GM21737 (cell line): ENCODE results near the gene TBC1D12.
"Not testable (repeated sequence)": the region's sequence is repeated elsewhere in the genome, so short reads cannot be mapped to it uniquely, and the experiment has no call there.

Experiments used
- ATAC-seq: cut with Tn5 transposase; IDR thresholded peaks from one replicate; pipeline ENCODE4 v1.9.1; 2021; ENCODE audit warnings: mild to moderate bottlenecking, moderate library complexity; ENCODE audit not compliant: unreplicated experiment

Gene TBC1D12

DNA sequence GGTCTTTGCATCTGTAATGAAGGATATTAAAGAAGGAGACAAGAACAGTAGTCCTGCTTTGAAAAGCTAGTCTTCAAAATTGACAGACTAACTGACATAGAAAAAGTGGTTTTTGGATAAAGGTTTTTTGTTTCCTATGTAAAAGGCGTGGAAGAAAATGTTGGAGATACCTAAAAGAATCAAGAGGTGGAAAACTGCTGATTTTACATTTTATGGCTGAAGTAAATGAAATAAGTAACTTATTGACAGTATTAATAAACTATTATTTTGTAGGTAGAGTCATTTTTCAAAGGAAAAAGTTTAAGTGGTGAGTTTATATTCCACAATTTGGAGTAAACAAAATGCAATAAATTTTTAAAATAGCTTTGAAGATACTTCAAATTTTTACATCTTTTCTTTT, 130.7 kb downstream of the TBC1D12 start:
- no peak for ATAC-seq

DNA sequence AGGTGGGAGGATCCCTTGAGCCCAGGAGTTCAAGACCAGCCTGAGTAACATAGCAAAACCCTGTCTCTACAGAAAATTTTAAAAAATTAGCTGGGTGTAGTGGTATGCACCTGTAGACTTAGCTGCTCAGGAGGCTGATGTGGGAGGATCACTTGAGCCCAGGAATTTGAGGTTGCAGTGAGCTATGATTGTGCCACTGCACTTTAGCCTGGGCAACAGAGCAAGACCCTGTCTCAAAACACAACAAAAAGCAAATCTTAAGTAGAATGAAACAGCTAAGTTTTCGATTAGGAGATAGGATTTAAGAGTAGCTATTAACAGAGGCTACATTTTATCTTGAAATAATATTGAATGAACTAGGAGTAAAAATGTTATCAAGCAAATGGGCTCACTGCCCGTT, 139.9 kb downstream of the TBC1D12 start:
- ATAC-seq, result not testable (repeated sequence)

DNA sequence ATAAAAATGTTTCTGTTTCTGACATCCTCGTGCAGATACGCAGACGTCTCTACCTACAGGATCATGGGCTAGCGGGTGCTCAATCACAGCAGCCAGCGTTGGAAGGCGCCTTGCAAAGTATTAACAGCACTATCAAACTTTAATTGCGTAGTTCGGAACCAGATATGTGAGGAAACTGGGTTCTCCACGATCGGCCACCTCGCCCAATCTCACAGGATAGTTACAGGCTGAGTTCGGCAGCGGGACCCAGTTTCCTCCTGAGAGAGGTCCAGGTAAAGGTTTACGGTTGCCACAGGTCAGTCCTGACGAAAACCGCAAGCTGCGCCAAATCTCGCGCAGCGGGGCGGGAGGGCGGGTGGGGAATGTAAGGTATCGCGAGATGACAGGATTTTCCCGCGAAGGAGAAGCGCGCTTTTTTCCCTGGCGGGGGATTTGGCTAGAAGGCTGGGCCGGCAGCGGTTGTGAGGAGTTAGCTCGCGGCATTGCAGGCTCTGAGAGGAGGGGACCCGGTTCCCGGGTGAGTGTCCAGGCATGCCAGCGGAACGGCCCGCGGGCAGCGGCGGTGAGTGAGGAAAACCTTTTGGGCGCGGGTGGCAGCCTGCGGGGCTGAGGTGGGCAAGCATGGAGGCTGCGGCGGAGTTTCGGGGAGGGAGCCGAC, 143.2 kb downstream of the TBC1D12 start, which contains the start of gene HELLS:
TSS of gene HELLS (plus strand) at position 398 of the 658 bp plus-strand sequence. CDS start at position 532, 134 bp downstream.
- peak; percentile 77 for ATAC-seq

DNA sequence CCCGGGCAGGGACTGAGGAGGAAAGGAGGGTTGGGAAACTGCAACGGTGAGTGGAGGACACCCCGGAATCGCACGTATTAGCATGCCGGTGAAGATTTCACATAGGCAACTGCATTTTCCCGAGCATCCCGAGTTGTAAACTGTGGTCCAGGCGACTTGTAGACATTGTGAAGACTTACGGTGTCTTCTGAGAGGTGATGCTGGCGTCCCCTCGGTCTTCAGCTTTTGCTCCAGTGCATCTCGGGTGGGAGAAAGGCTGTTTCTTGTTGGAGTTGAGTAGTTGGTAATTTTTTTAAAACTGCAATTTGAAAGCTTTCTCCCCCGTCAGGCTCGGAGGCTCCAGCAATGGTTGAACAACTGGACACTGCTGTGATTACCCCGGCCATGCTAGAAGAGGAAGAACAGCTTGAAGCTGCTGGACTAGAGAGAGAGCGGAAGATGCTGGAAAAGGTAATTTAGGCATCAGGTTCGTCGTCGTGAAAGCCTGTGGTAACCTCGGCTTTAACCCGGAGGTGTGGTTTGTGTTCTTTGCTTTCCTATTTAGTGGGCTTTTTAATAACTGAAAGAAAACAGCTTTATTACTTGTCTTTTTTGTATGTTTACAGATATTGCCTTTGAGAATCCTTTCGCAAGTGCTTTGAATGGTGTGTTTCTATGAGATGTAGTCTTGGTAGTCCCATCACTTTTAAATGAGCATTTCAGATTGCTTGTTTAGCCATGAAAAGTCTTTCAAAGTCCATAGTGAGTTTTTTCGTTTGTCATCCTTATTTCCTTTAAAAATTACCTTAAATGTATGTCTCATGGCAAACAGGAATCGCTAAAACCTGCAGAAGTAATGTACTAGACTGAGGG, 143.9 kb downstream of the TBC1D12 start:
- ATAC-seq, result no peak

DNA sequence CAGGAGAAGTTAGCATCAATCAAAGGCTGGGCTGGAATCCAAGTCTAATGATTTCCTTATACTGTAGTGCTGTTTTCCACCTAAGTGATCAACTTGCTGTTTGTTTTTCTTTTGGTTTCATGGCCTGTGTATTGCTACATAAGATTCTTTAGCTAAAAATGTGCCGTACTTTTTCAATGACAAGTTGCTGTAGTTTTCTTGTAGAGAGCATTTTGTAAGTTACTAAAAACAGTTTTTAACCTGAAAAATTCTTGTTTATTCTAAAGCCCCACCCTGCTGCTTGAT, 144.5 kb downstream of the TBC1D12 start:
- ATAC-seq, result no peak

DNA sequence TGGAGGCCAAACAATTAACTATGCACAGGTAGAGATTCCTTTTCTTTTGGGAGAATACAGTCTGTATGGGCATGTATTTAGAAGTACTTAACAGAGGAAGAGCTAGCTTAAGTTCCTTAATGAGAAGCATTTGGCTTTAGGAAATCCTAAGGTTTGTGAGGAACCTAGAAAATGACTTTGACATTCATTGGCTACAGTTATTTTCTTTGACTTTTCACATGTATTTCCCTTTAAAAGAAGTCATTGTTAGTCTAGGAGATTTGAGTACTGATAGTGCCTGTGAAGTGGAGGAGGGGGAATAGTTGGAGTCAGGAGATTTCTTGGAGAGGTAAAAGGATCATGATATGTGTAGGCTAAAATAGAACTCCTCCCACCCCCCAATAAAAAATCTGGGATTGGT, 146.9 kb downstream of the TBC1D12 start:
- ATAC-seq, result no peak

DNA sequence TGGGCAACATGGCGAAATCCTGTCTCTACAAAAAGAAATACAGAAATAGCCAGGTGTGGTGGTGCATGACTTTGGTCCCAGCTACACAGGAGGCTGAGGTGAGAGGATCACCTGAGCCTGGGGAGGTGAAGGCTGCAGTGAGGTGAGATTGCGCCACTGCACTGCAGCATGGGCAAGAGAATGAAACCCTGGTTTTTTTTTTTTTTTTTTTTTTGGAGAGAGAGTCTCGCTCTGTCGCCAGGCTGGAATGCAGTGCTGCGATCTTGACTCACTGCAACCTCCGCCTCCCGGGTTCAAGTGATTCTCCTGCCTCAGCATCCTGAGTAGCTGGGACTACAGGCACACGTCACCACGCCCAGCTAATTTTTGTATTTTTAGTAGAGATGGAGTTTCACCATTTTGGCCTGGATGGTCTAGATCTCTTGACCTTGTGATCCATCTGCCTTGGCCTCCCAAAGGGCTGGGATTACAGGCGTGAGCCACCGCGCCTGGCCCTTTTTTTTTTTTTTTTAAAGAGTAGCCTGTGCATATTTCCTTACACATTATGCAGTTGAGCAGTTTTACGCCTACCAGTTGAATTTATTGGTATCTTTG, 165.5 kb downstream of the TBC1D12 start:
- ATAC-seq, result not testable (repeated sequence)

DNA sequence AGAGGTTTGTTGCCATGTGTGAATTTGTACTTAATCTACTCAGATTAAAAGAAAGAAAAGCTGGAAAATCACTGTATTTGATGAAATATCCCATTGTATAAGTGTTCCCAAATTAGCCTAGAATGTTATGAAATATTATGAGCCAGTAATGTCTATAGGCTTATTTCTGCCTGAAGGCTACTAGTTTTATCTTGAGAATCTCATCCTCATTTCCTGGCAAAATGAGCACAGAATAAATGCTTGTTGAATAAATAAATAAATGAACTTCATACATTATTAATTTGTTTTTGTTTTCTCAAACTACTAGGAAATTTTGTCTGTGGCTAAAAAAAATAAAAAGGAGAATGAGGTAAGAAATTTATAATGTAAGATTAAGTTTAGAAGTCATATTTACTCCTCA, 168.7 kb downstream of the TBC1D12 start:
- no peak for ATAC-seq

DNA sequence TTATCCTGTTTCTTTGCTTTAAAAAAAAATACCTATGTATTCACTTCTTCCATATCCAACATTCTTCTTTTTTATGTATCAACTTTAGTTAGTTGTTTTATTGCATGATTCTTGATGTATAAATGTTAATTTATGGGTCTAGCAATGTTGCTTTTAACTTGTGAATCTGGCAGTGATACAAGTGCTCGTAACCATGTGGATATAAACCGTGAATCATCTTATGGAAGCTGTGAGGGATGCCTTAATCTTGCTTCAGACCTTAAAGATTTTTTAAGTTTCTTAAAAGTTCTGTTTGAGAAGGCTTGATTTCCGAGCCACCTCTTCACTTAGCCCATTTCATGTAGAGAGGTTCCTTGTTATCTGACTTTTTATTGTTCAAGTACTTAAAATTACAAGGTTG, 169.2 kb downstream of the TBC1D12 start:
- ATAC-seq, result no peak

DNA sequence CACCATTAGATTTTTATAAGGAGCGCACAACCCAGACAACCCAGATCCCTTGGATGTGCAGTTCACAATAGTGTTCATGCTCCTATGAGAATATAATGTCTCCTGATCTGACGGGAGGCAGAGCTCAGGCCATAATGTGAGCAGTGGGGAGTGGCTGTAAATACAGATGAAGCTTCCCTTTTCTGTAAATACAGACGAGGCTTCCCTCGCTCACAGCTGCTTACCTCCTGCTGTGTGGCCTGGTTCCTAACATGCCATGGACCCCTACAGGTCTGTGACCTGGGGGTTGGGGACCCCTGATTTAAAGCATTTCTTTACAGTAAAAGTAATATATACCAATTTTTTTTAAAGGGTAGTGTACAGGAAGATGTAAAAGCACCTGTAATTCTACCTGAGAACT, 176.4 kb downstream of the TBC1D12 start:
- no peak for ATAC-seq

DNA sequence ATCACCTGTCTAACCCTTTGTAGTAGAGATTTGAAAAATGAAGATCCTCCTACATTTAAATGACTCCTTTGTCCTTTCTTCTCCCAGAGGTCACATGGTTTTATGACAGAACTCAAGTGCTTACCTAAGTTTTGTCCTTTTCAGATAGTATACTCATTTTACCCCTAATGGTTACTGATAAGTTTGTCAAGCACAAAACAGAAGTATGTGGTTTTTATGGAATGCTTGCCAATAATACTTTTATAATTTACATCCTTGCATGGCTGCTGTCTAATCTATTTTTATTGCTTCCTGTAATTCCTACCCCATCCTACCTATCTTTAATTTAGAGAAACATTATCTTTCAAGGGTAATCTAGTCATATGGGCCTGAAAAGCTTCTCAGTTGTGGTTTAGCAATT, 180.8 kb downstream of the TBC1D12 start:
- ATAC-seq, result no peak
